SU-DHL-6 (cell line): ENCODE measurements around the gene ARHGEF18.

ENCODE experiments used
- CTCF ChIP-seq: fragments of 200-600 bp; sonication (generic); IDR thresholded peaks from one replicate; pipeline ENCODE4 v1.5.1; 2017; ENCODE audit warnings: antibody characterized with exemption, mild to moderate bottlenecking, low read length, moderate library complexity; ENCODE audit not compliant: insufficient read depth, poor library complexity, severe bottlenecking
- EZH2phosphoT487 ChIP-seq: fragments of 200-600 bp; sonication (generic), shearing (Covaris generic); conservative IDR thresholded peaks from 2 replicates; pipeline ENCODE4 v1.6.1; 2018; ENCODE audit warnings: mild to moderate bottlenecking, antibody characterized with exemption, low read length, moderate library complexity, mixed read lengths

- TF ChIP-seq EZH2phosphoT487 (no peak), CTCF (no peak)
Observed at GRCh38 chr19:7373862-7374261, 25.1 kb downstream of the ARHGEF18 start.
